GM19397 (cell line): ENCODE results near the gene CHRM5.

Experiments used
- ATAC-seq: cut with Tn5 transposase; IDR thresholded peaks from one replicate; pipeline ENCODE4 v1.9.1; 2021; ENCODE audit warnings: mild to moderate bottlenecking, moderate library complexity; ENCODE audit not compliant: unreplicated experiment

The CHRM5 gene

DNA sequence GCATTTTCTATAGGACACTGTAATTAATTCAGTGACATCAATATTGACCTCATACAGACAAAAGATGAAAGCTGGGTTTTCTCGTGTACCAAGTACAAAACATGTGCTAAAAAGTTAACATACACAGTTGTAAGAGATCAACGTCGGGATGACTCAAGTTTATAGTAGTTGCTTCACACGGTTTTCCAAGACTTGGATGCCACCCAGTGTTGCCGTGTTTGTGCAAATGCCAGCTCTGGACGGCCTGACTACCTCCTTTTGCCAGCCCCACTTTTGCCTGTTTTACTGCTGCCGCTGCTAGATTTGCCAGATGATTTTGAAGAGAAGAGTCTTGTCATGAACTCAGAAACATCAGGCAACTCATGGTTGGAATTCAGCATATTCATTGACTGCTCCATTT, 115.8 kb downstream of the CHRM5 start:
- no peak for ATAC-seq

DNA sequence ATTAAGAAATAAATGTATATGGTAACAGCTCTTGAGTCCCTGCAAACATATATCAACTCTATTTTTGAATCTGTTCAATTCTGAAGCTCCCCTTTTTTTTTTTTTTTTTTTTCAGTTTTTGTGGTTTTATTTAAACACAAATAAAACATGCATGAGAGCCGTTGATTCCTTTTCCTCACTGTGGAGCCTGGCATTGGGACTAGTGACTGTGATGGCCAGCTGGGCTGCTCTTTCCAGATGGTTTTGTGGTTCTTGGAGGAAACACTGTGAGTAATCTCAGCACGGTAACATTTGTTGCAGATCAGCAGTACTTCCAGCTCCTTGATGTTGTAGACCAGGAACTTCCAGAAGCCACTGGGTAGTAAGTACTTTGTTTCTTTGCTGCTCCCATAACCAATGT, 117.4 kb downstream of the CHRM5 start:
- no peak for ATAC-seq

GRCh38 chr15:34099914-34100313, 131.6 kb downstream of the CHRM5 start:
- ATAC-seq: no peak

DNA sequence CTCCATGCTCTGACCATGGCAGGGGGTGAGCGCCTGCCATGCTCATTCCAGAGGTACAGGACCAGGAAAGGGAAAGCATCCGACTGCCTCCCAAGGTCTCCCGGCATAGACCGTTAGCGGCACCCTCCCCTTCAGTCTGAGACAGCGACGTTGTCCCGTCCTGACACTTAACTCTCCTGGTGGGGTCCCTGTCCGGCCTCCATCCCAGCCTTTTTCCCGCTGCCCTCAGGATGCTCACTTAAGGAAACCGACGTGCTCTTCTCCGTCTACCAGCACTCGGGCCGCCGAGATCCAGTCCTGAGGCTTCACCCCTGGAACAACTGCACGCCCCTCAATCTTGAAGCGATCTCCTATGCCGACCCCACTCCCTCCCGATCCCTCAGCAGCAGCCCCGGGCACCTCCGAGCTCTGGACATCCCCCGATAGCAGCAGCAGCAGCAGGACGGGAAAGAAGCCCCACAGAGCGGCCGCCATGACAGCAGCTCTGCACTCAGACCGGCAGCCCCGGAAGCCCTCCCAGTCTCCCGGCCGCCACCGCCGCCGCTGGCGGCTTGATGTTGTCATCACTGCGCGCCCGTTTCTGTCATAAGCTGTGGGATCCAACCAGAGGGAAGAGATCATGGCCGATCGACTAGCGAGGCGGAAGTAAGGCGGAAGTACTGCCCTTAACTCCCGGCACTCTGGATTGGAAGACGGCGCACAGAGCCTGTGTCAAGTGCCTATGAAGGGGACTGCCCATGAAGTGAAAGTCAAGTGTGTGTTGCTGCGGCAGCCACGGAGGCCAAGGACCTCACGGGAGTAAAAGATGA, 133.3 kb downstream of the CHRM5 start, which contains the start of the genes EMC7 and PGBD4:
TSS of gene EMC7 (minus strand) at position 497 of the 809 bp plus-strand sequence. CDS start at position 474, 23 bp downstream.
TSS of gene PGBD4 (plus strand) at position 718 of the 809 bp plus-strand sequence. CDS start 449 bp downstream, outside the sequence.
- peak; percentile 98 for ATAC-seq

DNA sequence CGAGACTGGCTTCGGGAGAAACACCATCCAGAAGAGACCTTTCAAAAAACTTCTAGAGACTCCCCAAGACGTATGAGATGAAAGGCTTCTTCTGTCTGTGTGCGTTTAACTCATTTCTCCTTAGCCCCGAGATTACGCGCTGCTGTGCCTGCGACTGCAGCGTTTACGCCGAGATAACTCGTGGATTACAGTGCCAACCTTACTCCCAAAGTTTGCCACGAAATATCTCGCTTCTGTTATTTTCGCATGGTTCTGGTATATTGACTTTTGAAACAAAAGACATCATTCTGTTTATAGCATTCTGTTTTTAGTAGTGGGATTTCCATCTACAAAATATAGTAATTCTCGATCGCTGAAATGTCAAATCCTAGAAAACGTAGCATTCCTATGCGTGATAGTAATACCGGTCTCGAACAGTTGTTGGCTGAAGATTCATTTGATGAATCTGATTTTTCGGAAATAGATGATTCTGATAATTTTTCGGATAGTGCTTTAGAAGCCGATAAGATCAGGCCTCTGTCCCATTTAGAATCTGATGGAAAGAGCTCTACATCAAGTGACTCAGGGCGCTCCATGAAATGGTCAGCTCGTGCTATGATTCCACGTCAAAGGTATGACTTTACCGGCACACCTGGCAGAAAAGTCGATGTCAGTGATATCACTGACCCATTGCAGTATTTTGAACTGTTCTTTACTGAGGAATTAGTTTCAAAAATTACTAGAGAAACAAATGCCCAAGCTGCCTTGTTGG, 134.1 kb downstream of the CHRM5 start:
- ATAC-seq: no peak

- no peak for ATAC-seq
Measured at GRCh38 chr15:34106423-34106822, 138.1 kb downstream of the CHRM5 start.

GRCh38 chr15:34107315-34107714, 139.0 kb downstream of the CHRM5 start:
- no peak for ATAC-seq

DNA sequence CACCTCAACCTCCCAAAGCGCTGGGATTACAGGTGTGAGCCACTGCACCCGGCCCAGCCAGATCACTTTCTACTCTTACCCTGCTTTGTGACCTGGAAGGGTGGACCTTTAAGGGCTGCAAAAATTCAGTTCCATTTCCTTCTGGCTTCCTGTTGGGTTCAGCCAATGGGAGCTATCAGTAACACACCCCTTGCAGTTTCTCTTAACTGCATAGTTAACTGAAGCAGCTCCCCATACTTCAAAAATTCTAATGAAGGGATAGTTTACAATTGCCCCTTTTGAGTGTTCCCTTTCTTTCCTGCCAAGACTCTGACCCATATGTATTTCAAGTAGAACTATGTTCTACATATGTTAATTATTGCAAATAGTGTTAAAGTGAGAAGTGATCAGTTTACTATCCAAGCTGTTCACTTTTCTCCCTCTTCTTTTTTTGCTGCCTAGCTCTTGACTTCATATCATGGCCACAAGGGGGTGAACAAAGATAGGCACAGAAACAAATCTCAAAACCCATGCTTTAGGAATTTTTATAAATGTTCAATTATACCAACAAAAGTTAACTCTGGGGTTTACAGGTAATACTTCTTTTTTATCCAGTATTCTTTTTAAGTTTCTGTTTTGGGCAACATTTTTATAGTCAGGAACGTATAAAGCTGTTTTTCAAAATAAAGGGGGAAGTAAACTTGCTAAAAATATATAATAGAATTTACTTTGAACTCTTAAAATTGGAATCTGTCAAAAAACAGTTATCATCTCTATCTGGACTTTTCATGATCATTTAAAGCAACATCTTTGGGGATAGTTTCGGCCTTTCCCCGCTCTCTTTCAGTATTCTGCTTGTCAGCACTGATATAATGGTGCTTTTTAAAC, 141.7 kb downstream of the CHRM5 start:
- ATAC-seq: no peak

GRCh38 chr15:34111488-34111887, 143.2 kb downstream of the CHRM5 start:
- no peak for ATAC-seq

DNA sequence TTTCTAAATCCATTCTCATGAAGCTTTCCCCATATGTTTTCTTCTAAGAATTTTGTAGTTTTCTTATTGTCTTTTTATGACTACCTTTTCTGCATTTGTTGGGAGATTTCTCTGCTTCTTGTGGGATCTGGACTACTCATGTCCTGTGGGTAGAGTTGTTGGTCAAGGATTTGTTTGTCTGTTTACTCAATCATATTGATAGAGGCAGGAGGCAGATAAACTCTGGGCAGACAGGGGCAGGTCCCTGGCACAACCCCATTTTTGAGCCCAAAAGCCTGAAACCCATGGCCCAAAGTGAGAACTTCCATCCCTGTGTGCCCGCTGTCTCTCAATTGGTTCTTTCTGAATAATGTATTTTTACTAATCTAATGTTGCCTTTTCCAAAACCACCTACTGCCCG, 145.9 kb downstream of the CHRM5 start:
- ATAC-seq: no peak

DNA sequence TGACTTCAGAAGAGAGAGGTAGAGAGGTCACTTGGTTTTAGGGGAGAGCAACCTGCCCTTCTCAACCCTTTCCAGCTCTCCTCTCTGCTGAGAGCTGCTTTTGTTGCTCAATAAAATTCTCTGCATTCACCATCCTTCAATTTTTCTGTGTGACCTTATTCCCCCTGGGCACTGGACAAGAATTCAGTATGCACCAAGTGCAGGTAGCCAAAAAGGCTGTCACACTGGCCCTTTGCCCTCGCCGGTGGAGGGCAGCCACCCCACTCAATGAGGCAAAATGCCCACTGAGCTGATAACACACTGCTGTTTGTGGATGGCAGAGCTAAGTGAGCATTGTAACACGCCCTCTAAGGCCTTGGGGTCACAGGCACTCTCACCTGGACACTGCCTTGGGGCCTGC, 146.4 kb downstream of the CHRM5 start:
- ATAC-seq: no peak

- ATAC-seq: no peak
Measured at GRCh38 chr15:34116620-34117019, 148.3 kb downstream of the CHRM5 start.
